Measurements from ENCODE around the gene RRP7A.

DNA sequence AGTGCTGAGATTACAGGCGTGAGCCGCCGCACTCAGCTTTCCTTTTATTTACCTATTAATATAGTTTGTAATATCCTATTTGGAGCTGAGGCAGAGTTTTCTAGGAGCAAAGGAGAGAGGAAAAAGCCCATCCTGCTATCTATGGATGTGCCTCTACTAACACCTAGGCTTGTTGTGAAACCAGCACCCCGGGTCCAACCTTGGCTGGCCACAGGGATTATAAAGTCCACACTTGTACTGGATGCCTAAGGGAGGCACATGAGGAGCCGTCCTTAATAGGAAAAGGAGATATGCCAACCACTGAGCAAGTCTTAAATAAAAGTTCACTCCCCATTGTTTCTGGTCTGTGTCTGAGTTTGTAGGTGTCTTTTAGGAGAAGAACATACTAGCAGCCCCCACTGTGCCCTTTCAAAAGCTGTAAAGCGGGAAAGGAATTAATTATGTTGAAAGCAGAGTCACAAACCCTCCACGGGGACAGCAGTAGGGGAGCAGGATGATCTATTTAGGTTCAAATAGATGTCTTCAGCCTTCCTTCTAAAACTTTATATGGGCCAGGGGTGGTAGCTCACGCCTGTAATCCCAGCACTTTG is 29.3 kb downstream of the RRP7A start:
- TF ChIP-seq, protein P1, sequence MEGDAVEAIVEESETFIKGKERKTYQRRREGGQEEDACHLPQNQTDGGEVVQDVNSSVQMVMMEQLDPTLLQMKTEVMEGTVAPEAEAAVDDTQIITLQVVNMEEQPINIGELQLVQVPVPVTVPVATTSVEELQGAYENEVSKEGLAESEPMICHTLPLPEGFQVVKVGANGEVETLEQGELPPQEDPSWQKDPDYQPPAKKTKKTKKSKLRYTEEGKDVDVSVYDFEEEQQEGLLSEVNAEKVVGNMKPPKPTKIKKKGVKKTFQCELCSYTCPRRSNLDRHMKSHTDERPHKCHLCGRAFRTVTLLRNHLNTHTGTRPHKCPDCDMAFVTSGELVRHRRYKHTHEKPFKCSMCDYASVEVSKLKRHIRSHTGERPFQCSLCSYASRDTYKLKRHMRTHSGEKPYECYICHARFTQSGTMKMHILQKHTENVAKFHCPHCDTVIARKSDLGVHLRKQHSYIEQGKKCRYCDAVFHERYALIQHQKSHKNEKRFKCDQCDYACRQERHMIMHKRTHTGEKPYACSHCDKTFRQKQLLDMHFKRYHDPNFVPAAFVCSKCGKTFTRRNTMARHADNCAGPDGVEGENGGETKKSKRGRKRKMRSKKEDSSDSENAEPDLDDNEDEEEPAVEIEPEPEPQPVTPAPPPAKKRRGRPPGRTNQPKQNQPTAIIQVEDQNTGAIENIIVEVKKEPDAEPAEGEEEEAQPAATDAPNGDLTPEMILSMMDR (IDR thresholded peaks at IDR 0.05) = no peak
- no peak for TF ChIP-seq POLR2AphosphoS5 (IDR thresholded peaks at IDR 0.05; ENCODE audit: insufficient read depth in 1 of 2, low read depth in 1 of 2)

Measured in vagina (tissue), 2 donors.